Cardiac fibroblast (primary cell): ENCODE data around the gene SEMA5A.

Source experiments
- DNase-seq, 2 donors: peaks; one replicate each; pipeline versions ENCODE4 v3.0.0 to v3.0.0-alpha.2; 2010; ENCODE audit warnings: low read depth in 2 of 2
- H3K4me3 ChIP-seq, 2 donors: replicated peaks in 1 of 2; 1 replicate in 1 of 2; 2 replicates in 1 of 2; pipeline ENCODE4 v1.5.1; 2011; ENCODE audit warnings: low read depth in 2 of 2, low read length in 2 of 2, mild to moderate bottlenecking in 2 of 2, moderate library complexity in 1 of 2
- TF ChIP-seq, protein P1 (sequence below): IDR thresholded peaks from one replicate; pipeline ENCODE4 v1.5.1; 2011; ENCODE audit warnings: low read depth, mild to moderate bottlenecking, low read length, inconsistent platforms

SEMA5A gene

DNA sequence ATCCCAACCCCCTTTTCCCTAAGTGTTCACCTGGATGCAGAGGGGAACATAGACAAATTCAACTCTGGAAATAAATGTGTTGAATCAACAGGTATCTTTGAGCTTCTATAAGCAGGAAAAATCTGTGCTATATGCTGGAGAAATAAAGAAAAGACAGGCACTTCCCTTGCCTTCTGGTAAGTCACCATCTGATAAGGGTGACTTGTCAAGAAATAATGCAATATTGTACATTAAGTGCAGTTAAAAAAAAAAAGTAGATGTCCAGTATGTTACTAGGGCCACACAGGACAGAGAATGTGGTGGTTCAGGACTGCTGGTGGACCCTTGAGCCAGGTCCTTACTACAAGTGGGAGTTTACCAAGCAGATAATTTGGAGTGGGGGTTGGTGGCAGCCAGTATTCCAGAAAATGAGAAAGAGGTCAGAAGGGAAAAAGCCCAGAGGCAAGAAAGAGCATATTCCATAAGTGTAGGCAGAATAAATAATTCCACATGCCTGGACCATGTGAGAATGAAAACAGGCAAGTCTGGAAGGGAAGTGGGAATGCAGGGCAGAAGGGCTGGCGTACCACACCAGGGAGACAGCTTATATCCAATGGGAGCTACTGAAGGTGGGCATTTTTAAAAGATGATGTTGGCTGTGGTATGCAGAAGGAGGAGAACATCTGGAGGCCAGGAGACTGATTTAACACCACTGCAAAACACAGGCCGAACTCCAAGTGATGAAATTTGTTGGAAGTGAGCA, 209.9 kb downstream of the SEMA5A start:
- TF ChIP-seq, protein P1, sequence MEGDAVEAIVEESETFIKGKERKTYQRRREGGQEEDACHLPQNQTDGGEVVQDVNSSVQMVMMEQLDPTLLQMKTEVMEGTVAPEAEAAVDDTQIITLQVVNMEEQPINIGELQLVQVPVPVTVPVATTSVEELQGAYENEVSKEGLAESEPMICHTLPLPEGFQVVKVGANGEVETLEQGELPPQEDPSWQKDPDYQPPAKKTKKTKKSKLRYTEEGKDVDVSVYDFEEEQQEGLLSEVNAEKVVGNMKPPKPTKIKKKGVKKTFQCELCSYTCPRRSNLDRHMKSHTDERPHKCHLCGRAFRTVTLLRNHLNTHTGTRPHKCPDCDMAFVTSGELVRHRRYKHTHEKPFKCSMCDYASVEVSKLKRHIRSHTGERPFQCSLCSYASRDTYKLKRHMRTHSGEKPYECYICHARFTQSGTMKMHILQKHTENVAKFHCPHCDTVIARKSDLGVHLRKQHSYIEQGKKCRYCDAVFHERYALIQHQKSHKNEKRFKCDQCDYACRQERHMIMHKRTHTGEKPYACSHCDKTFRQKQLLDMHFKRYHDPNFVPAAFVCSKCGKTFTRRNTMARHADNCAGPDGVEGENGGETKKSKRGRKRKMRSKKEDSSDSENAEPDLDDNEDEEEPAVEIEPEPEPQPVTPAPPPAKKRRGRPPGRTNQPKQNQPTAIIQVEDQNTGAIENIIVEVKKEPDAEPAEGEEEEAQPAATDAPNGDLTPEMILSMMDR, result no peak
- H3K4me3 ChIP-seq, result no peak overlapping the region
- DNase-seq, result no peak

DNA sequence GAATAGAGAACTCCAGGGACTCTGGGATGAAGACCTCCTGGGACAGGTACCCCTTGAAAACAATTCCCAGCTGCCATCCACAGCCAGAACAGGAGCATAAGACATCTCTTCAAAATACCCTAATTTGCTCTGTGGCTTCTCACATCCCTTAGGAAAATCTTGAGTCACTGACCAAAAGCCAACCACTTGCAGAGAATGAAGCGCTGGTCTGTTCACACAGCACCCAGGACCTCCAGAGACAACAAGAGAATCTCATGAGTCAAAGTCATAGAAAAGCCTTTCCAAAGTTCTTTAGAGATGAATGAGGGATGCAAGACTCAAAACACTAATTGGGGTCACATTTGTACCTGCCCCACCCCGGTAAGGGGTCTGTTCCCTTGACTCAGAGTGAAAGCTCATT, 210.6 kb downstream of the SEMA5A start:
- DNase-seq, result no peak
- TF ChIP-seq, protein P1, result no peak
- no peak overlapping the region for H3K4me3 ChIP-seq

DNA sequence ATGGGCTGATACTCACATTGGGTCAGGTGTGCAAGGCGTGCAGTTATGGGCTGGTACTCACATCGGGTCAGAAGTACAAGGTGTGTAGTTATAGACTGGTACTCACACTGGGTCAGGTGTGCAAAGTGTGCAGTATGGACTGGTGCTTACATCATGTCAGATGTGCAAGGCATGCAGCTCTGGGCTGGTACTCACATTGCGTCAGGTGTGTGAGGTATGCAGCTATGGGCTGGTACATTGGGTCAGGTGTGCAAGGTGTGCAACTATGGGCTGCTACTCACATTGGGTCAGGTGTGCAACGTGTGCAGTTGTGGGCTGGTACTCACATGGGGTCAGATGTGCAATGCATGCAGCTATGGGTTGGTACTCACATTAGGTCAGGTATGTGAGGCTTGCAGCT, 213.8 kb downstream of the SEMA5A start:
- DNase-seq, result no peak
- H3K4me3 ChIP-seq, result no peak overlapping the region
- TF ChIP-seq, protein P1, result no peak

DNA sequence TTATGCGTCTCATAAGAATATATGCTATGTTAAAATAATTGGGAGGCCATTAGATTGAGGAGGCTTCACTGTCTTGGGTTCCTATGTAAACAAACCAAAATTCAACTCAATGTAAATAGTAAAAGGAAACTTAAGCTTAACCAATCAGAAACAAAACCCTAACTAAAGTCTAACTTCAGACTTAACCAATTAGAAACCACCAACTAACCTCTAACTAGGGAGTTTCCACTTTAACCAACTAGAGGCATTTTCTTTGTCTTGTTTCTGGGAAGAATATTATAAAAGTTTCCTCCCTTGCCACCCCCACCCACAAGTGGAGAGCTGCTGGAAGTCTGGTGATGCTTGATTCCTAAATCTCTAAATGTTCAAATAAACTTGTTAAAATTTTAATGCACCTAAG, 214.5 kb downstream of the SEMA5A start:
- no peak for DNase-seq
- no peak overlapping the region for H3K4me3 ChIP-seq
- TF ChIP-seq, protein P1, result no peak

DNA sequence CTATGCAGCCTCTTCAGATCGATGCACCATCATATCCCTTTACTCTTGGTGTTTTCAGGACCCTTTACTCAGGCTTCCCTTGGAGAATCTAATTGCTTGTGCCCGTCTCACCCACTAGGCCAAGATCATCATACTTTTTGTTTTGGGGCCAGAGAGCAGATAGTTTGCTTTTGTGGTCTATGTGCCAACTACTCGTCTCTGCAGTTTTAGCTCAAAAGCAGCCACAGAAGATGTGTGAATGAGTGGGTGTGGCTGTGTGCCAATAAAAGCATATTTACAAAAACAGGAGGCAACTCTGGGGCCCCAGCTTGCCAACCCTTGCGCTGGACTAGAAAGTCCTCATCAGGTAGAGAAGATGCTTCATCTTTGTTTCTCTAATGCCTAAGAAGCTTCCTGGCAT, 216.8 kb downstream of the SEMA5A start:
- TF ChIP-seq, protein P1, result no peak
- no peak overlapping the region for H3K4me3 ChIP-seq
- no peak for DNase-seq

DNA sequence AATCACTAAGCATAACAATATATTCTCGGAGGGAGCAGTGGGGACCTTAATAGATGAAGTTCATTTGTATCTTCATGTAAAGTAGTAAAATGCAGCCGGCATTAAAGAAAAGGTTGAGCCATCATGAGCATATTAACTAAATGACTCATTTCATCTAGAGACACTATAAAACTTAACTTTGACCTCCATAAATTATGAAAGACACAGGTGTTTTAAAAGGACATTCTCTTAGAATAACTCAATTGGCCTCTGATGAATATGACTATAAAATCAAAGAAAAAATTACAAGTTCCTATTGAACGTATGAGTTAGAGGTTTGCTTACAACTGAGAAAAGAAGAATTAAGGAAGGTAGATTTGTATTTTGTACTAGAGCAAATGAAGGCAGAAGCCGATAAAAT, 220.3 kb downstream of the SEMA5A start:
- TF ChIP-seq, protein P1, result no peak
- no peak for DNase-seq
- H3K4me3 ChIP-seq, result no peak overlapping the region
